HG02938 (cell line): ENCODE data around the gene CERS1.
"Not testable (repeated sequence)": the region's sequence is repeated elsewhere in the genome, so short reads cannot be mapped to it uniquely, and the experiment has no call there.

Source experiments
- ATAC-seq: cut with Tn5 transposase; IDR thresholded peaks from one replicate; pipeline ENCODE4 v1.9.1; 2021; ENCODE audit warnings: mild to moderate bottlenecking, moderate library complexity; ENCODE audit not compliant: unreplicated experiment

CERS1 gene

GRCh38 chr19:18919900-18920214, 23.9 kb upstream of the CERS1 start:
- no peak for ATAC-seq

- ATAC-seq: peak; percentile 89
Measured at GRCh38 chr19:18919086-18919899, 23.3 kb upstream of the CERS1 start, which contains the start of the genes COPE and DDX49. Gene COPE, minus strand, starts transcription at chr19:18919387. Its CDS starts 39 bp downstream, at chr19:18919348. Gene DDX49, plus strand, starts transcription at chr19:18919715. Its CDS starts 27 bp downstream, at chr19:18919742.

GRCh38 chr19:18917593-18917992, 21.6 kb upstream of the CERS1 start:
- ATAC-seq: not testable (repeated sequence)

- no peak for ATAC-seq
Measured at GRCh38 chr19:18915639-18916038, 19.7 kb upstream of the CERS1 start.

DNA sequence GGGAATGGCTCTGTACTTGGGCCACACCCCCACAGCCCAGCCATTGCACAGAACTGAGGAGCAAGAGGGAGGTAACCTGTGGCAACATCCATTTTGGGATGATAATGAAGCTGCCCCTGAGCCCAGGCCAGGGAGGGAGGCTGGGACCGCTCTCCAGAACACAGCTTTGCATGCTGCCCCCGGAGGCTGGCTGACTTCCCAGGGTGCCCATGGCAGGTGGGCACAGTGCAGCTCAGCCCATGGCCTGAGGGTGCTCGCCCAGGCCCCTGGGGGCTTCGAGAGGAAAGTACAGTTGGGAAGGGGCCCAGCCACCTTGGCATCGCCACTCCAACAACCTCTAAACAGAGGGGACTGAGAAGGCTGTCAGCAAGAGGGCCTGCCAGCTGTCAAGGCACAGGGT, 17.5 kb upstream of the CERS1 start:
- ATAC-seq: no peak

- ATAC-seq: no peak
Measured at GRCh38 chr19:18912933-18913332, 17.0 kb upstream of the CERS1 start.

GRCh38 chr19:18910801-18911436, 15.0 kb upstream of the CERS1 start:
- no peak for ATAC-seq

- no peak for ATAC-seq
Measured at GRCh38 chr19:18910010-18910409, 14.1 kb upstream of the CERS1 start.

DNA sequence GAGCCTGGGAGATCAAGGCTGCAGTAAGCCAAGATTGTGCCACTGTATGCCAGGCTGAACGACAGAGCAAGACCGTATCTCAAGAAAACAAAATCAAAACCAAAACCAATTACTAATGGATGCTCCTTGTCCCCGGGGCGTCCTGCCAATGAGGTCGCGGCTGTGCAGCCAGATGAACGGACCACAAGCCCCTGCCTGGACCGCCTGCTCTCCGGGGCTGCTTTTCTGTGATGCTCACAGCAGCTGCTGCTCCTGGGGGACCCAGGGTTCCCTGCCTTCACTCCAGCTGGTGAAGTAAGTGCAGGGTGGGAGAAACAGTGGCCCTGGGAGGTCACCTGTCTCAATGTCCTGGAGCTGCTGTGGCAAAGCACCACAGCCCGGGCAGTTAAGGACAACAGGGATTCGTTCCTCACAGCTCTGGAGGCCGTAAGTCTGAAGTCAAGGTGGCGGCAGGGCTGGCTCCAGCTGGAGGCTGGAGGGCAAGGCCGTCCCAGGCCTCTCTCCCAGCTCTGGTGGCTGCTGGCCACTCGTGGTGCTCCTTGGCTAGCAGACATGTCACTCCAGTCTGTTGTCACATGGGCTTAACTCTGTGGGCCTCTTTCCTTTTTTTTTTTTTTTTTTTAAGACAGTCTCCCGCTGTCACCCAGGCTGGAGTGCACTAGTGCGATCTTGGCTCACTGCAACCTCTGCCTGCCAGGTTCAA, 13.1 kb upstream of the CERS1 start:
- ATAC-seq: no peak

DNA sequence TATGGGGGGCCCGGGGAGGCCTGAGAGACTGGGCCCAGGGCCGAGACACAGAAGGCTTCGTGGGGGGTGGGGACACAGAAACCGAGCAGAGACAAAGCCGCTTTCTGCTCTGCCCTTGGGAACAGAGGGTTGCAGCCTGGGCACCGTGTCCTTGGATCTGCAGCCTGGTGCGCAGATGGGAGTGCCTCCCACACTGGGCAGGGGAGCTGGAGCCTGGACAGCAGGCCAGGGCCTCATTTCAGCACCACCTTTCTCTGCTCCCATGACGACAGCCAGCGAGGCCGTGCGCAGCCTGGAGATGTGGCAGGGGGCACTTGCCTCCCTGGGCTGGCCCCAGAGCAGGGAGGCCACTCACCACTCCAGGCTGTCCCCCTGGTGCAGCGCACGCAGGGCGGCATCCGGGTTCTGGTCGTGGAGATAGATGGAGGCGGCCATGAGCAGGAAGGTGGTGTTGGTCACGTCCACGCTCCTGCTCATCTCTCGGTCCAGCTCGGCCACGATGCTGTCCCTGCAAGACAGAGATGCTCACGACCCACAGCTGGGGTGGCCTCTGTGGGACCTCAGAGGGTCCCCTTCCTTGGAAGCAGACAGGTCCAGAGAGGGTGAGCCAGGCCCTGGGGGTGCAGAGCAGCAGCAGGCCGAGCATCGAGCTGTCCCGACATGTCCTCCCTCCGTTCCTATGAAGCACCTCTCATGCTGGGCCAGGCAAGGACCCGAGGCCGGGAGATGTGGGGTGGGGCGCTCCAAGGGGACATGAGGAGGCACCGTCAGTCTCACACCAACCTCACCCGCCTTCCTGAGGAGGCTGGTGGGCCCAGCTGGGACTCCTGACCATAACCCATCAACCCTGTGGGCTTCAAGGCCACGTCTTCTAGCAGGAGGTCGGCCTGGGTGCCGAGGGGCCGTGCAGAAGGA, 10.9 kb upstream of the CERS1 start:
- no peak for ATAC-seq

GRCh38 chr19:18905513-18906236, 9.7 kb upstream of the CERS1 start:
- ATAC-seq: no peak

GRCh38 chr19:18905058-18905456, 9.1 kb upstream of the CERS1 start:
- no peak for ATAC-seq

DNA sequence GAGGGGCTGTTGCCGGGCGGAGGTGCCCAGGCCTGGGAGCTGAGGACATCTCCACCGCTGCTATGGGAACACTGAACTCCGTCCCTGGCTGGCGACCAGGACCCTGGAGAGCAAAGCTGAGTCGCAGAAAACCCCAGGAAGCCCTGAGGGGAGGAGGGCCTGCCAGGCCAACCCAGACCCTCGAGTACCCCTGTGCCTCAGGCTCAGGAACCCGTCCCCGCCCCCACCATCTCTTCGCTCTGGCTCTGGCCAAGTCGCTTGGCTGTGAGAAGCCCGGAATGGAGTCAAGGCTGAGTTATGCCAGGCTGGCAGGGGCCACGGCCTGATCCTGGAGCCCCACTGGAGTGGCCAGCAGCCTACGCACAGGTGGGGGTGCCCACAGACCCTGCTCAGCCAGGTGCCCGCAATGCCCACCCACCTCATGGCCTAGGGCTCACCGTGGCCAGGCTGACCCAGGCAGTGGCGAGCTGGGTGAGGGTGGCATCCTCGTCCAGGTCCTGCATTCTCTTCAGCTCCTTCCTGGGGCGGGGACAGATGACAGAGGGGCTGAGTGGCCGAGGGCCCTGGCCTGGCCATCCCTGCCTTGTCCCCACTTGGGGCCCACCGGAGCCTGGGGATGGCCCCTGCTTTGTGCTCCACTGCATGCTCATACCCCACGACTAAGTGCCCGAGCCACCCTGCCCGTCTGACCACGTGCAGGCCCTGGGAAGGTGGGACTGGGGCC, 8.5 kb upstream of the CERS1 start:
- no peak for ATAC-seq

- no peak for ATAC-seq
Measured at GRCh38 chr19:18903156-18904037, 7.4 kb upstream of the CERS1 start.

- not testable (repeated sequence) for ATAC-seq
Measured at GRCh38 chr19:18902519-18902918, 6.6 kb upstream of the CERS1 start.

DNA sequence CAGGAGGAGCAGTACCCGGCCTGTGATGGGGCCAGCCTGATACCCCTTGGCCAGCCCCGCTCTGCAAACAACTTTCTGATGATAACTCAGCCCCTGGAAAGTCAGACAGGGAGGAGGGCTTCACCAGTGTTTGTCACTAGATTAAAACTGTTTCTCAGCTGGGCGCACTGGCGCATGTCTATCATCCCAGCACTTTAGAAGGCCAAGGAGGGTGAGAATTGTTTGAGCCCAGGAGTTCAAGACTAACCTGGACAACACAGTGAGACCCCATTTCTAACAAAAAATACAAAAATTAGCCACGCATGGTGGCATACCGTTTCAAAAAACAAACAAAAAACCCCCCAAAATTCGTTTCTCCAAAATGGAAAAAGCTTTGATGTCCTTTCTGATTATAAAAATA, 5.5 kb upstream of the CERS1 start:
- no peak for ATAC-seq

DNA sequence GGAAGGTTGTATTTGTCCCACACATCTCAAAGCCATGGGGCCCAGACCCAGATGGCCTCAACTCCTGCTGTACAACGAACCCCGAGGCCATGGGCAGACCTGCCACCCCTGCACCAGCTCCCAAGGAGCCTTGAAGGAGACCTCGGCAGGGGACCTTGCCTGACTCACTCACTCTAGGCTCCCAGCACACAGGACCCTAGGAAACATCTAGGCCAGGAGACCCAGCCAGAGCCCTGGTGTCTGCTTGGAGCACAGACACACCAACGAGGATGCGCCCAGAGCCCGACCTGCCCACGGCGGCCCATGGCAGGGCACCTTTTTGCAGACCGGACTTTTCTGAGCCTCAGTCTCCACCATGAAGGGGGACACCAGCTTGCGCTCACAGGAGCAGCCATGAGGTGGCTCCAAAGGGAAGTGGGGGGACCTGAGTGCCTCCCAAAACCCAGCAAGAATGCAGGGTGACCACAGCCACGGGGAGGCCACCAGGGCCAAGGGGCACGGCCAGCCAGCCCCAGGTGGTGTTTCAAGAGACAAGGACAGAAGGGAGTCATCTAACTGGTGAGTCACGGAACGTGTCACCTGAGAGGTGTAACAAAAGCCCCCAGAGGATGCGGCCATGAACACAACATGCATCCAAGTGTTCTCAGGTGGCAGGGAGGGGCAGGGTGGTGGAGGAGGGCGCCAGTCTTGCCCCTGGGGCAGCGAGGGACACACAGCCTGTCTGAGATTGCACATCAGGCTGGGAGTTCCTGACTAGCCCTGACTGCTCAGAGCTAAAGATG, 4.9 kb upstream of the CERS1 start:
- ATAC-seq: no peak
